H9 (cell line): ENCODE measurements around the gene WNK3. TPM values are rescaled to one million over a fixed set of nuclear protein-coding genes. Genes with fewer than 3 reads are reported as not detected.
A peak's percentile ranks its signal among the peaks of the same experiment; 100 is the strongest.

Source experiments
- DNase-seq: peaks from one replicate; pipeline ENCODE4 v3.0.0-alpha.2; 2017
- H2AFZ ChIP-seq: one replicate; pipeline ENCODE4 v1.6.1; 2013; ENCODE audit warnings: mild to moderate bottlenecking, low read length, control low read depth, moderate library complexity
- H2AK5ac ChIP-seq: 2 replicates; pipeline ENCODE4 v1.6.1; 2013; ENCODE audit warnings: low read length, control low read depth, mixed read lengths; ENCODE audit not compliant: insufficient read length
- H2BK120ac ChIP-seq: one replicate; pipeline ENCODE4 v1.6.1; 2013; ENCODE audit warnings: low read depth, mild to moderate bottlenecking, low read length, control low read depth, inconsistent platforms; ENCODE audit not compliant: poor library complexity, severe bottlenecking
- H2BK12ac ChIP-seq: 2 replicates; pipeline ENCODE4 v1.6.1; 2013; ENCODE audit warnings: low read length, control low read depth, mixed read lengths, low read depth; ENCODE audit not compliant: insufficient read length
- H2BK15ac ChIP-seq: 2 replicates; pipeline ENCODE4 v1.6.1; 2013; ENCODE audit warnings: low read depth, low read length, control low read depth
- H2BK20ac ChIP-seq: one replicate; pipeline ENCODE4 v1.6.1; 2013; ENCODE audit warnings: low read depth, mild to moderate bottlenecking, low read length, control low read depth, inconsistent platforms; ENCODE audit not compliant: poor library complexity, severe bottlenecking
- H2BK5ac ChIP-seq: 2 replicates; pipeline ENCODE4 v1.6.1; 2013; ENCODE audit warnings: low read length, control low read depth, mixed read lengths; ENCODE audit not compliant: insufficient read length
- H3K14ac ChIP-seq: 2 replicates; pipeline ENCODE4 v1.6.1; 2013; ENCODE audit warnings: low read length, control low read depth; ENCODE audit not compliant: insufficient read depth
- H3K18ac ChIP-seq: 2 replicates; pipeline ENCODE4 v1.6.1; 2013; ENCODE audit warnings: low read depth, mild to moderate bottlenecking, mixed read lengths, low read length, control low read depth; ENCODE audit not compliant: insufficient read length
- H3K23ac ChIP-seq: 2 replicates; pipeline ENCODE4 v1.6.1; 2013; ENCODE audit warnings: low read length, control low read depth, mixed read lengths, low read depth; ENCODE audit not compliant: insufficient read length
- H3K23me2 ChIP-seq: 2 replicates; pipeline ENCODE4 v1.6.1; 2013; ENCODE audit warnings: low read depth, mild to moderate bottlenecking, mixed read lengths, low read length, control low read depth; ENCODE audit not compliant: insufficient read length, poor library complexity, severe bottlenecking
- H3K27ac ChIP-seq: 2 replicates; pipeline ENCODE4 v1.5.1; 2013; ENCODE audit warnings: low read length, control low read depth, mixed read lengths, low read depth; ENCODE audit not compliant: insufficient read length
- H3K27me3 ChIP-seq: 2 replicates; pipeline ENCODE4 v1.6.1; 2013; ENCODE audit warnings: low read length, control low read depth, inconsistent platforms; ENCODE audit not compliant: insufficient read depth
- H3K4ac ChIP-seq: 2 replicates; pipeline ENCODE4 v1.6.1; 2013; ENCODE audit warnings: low read depth, mild to moderate bottlenecking, control low read depth, inconsistent platforms, low read length, moderate library complexity
- H3K4me1 ChIP-seq: 2 replicates; pipeline ENCODE4 v1.6.1; 2013; ENCODE audit warnings: low read length, control low read depth, inconsistent platforms; ENCODE audit not compliant: insufficient read depth
- H3K4me2 ChIP-seq: 2 replicates; pipeline ENCODE4 v1.6.1; 2013; ENCODE audit warnings: low read length, control low read depth, mixed read lengths; ENCODE audit not compliant: insufficient read length, insufficient read depth
- H3K56ac ChIP-seq: 2 replicates; pipeline ENCODE4 v1.6.1; 2013; ENCODE audit warnings: low read depth, mild to moderate bottlenecking, mixed read lengths, low read length, control low read depth; ENCODE audit not compliant: insufficient read length
- H3K79me1 ChIP-seq: 2 replicates; pipeline ENCODE4 v1.6.1; 2013; ENCODE audit warnings: low read depth, mild to moderate bottlenecking, moderate library complexity, low read length, control low read depth, inconsistent platforms; ENCODE audit not compliant: insufficient read depth, poor library complexity, severe bottlenecking
- H3K79me2 ChIP-seq: 2 replicates; pipeline ENCODE4 v1.6.1; 2013; ENCODE audit warnings: low read length, control low read depth, inconsistent platforms; ENCODE audit not compliant: insufficient read depth
- H3K9ac ChIP-seq: 2 replicates; pipeline ENCODE4 v1.6.1; 2013; ENCODE audit warnings: low read length, control low read depth, mixed read lengths; ENCODE audit not compliant: insufficient read length; ENCODE audit errors: extremely low read depth
- H3K9me3 ChIP-seq: one replicate; pipeline ENCODE4 v1.6.1; 2013; ENCODE audit warnings: low read depth, low read length, inconsistent platforms; ENCODE audit not compliant: control insufficient read depth
- H3T11ph ChIP-seq: one replicate; pipeline ENCODE4 v1.6.1; 2013; ENCODE audit warnings: mild to moderate bottlenecking, low read length, control low read depth, inconsistent platforms
- H4K20me1 ChIP-seq: one replicate; pipeline ENCODE4 v1.6.1; 2013; ENCODE audit not compliant: control insufficient read depth, insufficient read length, insufficient read depth
- H4K5ac ChIP-seq: 2 replicates; pipeline ENCODE4 v1.6.1; 2013; ENCODE audit warnings: low read depth, mild to moderate bottlenecking, mixed read lengths, low read length, control low read depth; ENCODE audit not compliant: insufficient read length
- H4K8ac ChIP-seq: replicated peaks from 2 replicates; pipeline ENCODE4 v1.6.1; 2013; ENCODE audit warnings: low read length, control low read depth, mixed read lengths, low read depth; ENCODE audit not compliant: insufficient read length
- H4K91ac ChIP-seq: 2 replicates; pipeline ENCODE4 v1.6.1; 2013; ENCODE audit warnings: low read depth, mild to moderate bottlenecking, moderate library complexity, mixed read lengths, low read length, control low read depth; ENCODE audit not compliant: insufficient read length
- H3K27ac Mint-ChIP-seq, 3 experiments: 2 replicates in 2 of 3; 3 replicates in 1 of 3; pipeline ENCODE4 v1.8.0; 2020 to 2021; ENCODE audit warnings: mixed read lengths in 3 of 3, mild to moderate bottlenecking in 1 of 3, moderate library complexity in 1 of 3
- H3K27me3 Mint-ChIP-seq: 2 replicates; pipeline ENCODE4 v1.8.0; 2021; ENCODE audit warnings: low read depth, mild to moderate bottlenecking, moderate library complexity, mixed read lengths
- H3K36me3 Mint-ChIP-seq, 3 experiments: 2 replicates in 2 of 3; 3 replicates in 1 of 3; pipeline ENCODE4 v1.8.0; 2020 to 2021; ENCODE audit warnings: low read depth in 3 of 3, mixed read lengths in 3 of 3; ENCODE audit not compliant: insufficient read depth in 1 of 3
- H3K4me1 Mint-ChIP-seq, 2 experiments: 2 replicates each; pipeline ENCODE4 v1.8.0; 2020; ENCODE audit warnings: mixed read lengths in 2 of 2
- H3K4me3 Mint-ChIP-seq, 2 experiments: 2 replicates in 1 of 2; 3 replicates in 1 of 2; pipeline ENCODE4 v1.8.0; 2020 to 2021; ENCODE audit warnings: mild to moderate bottlenecking in 2 of 2, mixed read lengths in 2 of 2, moderate library complexity in 1 of 2
- H3K9me3 Mint-ChIP-seq, 2 experiments: 2 replicates in 1 of 2; 3 replicates in 1 of 2; pipeline ENCODE4 v1.8.0; 2020; ENCODE audit warnings: mild to moderate bottlenecking in 2 of 2, mixed read lengths in 2 of 2, moderate library complexity in 1 of 2
- WGBS: extraction: QIAGEN DNeasy Blood & Tissue Kit; methylation state at CpG from one replicate; pipeline ENCODE4 v1.1.7; 2013; ENCODE audit warnings: missing lambda C conversion rate, low lambda C conversion rate, mixed read lengths; ENCODE audit not compliant: insufficient read length; ENCODE audit errors: extremely low coverage; 5-methylcytosine and 5-hydroxymethylcytosine counted together
- total RNA-seq: library from RNA; stranded (reverse); gene quantifications from 2 replicates; pipeline ENCODE4 v1.2.1, GENCODE V29; 2021
- TF ChIP-seq, protein P1 (sequence below): fragments of 200-600 bp; sonication (generic); conservative IDR thresholded peaks from 3 replicates; pipeline ENCODE4 v1.8.0; 2021; ENCODE audit warnings: antibody characterized with exemption, mild to moderate bottlenecking

Gene WNK3
- total RNA-seq, 1 experiment from 2014 or later: 22.8 TPM

GRCh38 chrX:54181202-54181953 is 176.5 kb downstream of the WNK3 start:
- Mint-ChIP-seq H3K27me3 (peaks cover 2% of the 10 kb centered on the region; the same call in 1 of the 2 replicates), H3K27ac (0 out of 7 replicates have a peak overlapping the region, but pooled peaks of 1 of the 3 experiments have one; percentile 23), H3K9me3 (peaks cover 66 to 68% of the 10 kb centered on the region in 2 experiments), H3K36me3 (peaks cover 13 to 40% (median 15%) of the 10 kb centered on the region in 3 experiments), H3K4me3 (peak overlapping the region; percentile 66 to 75), H3K4me1 (peaks cover 25 to 26% of the 10 kb centered on the region in 2 experiments)
- Histone ChIP-seq H3K79me1 (peaks cover 3% of the 10 kb centered on the region), H2BK15ac (no peak overlapping the region), H3K14ac (no peak overlapping the region), H4K8ac (no peak overlapping the region), H2BK12ac (no peak overlapping the region), H3K18ac (no peak overlapping the region), H3T11ph (no peak overlapping the region), H2AK5ac (no peak overlapping the region), H3K27me3 (no peaks in the 10 kb centered on the region), H3K56ac (no peak overlapping the region), H3K4me2 (peak overlapping the region; percentile 62), H4K5ac (no peak overlapping the region), H2AFZ (no peak overlapping the region), H2BK5ac (no peak overlapping the region), H3K23me2 (peaks cover 3% of the 10 kb centered on the region), H3K9ac (peak overlapping the region; percentile 20), H3K79me2 (peaks cover 16% of the 10 kb centered on the region; the same call in 1 of the 2 replicates), H4K20me1 (no peaks in the 10 kb centered on the region), H3K4ac (no peak overlapping the region), H3K23ac (no peak overlapping the region), H3K9me3 (peaks cover 27% of the 10 kb centered on the region), H3K4me1 (no peaks in the 10 kb centered on the region; the same call in 1 of the 2 replicates), H3K27ac (no peak overlapping the region), H4K91ac (no peak overlapping the region), H2BK20ac (no peak overlapping the region), H2BK120ac (no peak overlapping the region)
- no CpG with 5 or more reads among the region's 4 CpGs for WGBS
- TF ChIP-seq, protein P1, sequence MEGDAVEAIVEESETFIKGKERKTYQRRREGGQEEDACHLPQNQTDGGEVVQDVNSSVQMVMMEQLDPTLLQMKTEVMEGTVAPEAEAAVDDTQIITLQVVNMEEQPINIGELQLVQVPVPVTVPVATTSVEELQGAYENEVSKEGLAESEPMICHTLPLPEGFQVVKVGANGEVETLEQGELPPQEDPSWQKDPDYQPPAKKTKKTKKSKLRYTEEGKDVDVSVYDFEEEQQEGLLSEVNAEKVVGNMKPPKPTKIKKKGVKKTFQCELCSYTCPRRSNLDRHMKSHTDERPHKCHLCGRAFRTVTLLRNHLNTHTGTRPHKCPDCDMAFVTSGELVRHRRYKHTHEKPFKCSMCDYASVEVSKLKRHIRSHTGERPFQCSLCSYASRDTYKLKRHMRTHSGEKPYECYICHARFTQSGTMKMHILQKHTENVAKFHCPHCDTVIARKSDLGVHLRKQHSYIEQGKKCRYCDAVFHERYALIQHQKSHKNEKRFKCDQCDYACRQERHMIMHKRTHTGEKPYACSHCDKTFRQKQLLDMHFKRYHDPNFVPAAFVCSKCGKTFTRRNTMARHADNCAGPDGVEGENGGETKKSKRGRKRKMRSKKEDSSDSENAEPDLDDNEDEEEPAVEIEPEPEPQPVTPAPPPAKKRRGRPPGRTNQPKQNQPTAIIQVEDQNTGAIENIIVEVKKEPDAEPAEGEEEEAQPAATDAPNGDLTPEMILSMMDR: no peak
- no peak for DNase-seq
